ENCODE results near the gene TMEM87B. TPM values are rescaled to one million over a fixed set of nuclear protein-coding genes. Genes with fewer than 3 reads are reported as not detected.
A peak's percentile ranks its signal among the peaks of the same experiment; 100 is the strongest.
"Not testable (repeated sequence)": the region's sequence is repeated elsewhere in the genome, so short reads cannot be mapped to it uniquely, and the experiment has no call there.

The TMEM87B gene
- total RNA-seq, 1 donor: 33.7 TPM

GRCh38 chr2:112137516-112138158 is 82.6 kb downstream of the TMEM87B start:
- Histone ChIP-seq H2AFZ (ENCODE audit: low read length) (peak overlapping the region; percentile 77), H3K27ac (ENCODE audit: low read depth, low read length) (peak overlapping the region; percentile 75), H3K4me2 (ENCODE audit: insufficient read depth, low read length) (peak overlapping the region; percentile 86), H4K20me1 (ENCODE audit: insufficient read depth, low read length) (no peaks in the 10 kb centered on the region), H3K4me3 (ENCODE audit: insufficient read depth, low read length) (peak overlapping the region; percentile 72), H3K36me3 (ENCODE audit: insufficient read depth, low read length) (no peaks in the 10 kb centered on the region), H3K4me1 (ENCODE audit: insufficient read depth, low read length) (peaks cover 5% of the 10 kb centered on the region), H3K9me3 (ENCODE audit: low read depth, low read length) (no peaks in the 10 kb centered on the region), H3K79me2 (ENCODE audit: insufficient read depth, low read length) (no peaks in the 10 kb centered on the region), H3K27me3 (ENCODE audit: insufficient read depth, low read length) (no peaks in the 10 kb centered on the region)
- peak; percentile 93 for DNase-seq (ENCODE audit: insufficient read length, low spot score, missing footprints)
- TF ChIP-seq CTCF (IDR thresholded peaks at IDR 0.05; ENCODE audit: extremely low read depth, low read depth, low read length): no peak

GRCh38 chr2:112138159-112139032 is 83.3 kb downstream of the TMEM87B start, which contains the start of gene FBLN7:
FBLN7 (plus strand) TSS chr2:112138385; CDS start chr2:112138656, 271 bp downstream.
- TF ChIP-seq CTCF (IDR thresholded peaks at IDR 0.05; ENCODE audit: extremely low read depth, low read depth, low read length): no peak
- Histone ChIP-seq H3K4me1 (ENCODE audit: insufficient read depth, low read length) (peaks cover 5% of the 10 kb centered on the region), H3K9me3 (ENCODE audit: low read depth, low read length) (no peaks in the 10 kb centered on the region), H3K27me3 (ENCODE audit: insufficient read depth, low read length) (no peaks in the 10 kb centered on the region), H3K79me2 (ENCODE audit: insufficient read depth, low read length) (no peaks in the 10 kb centered on the region), H3K4me2 (ENCODE audit: insufficient read depth, low read length) (peak within 1 kb of the TSS; percentile 86), H4K20me1 (ENCODE audit: insufficient read depth, low read length) (no peaks in the 10 kb centered on the region), H3K36me3 (ENCODE audit: insufficient read depth, low read length) (no peaks in the 10 kb centered on the region), H3K27ac (ENCODE audit: low read depth, low read length) (peak within 1 kb of the TSS; percentile 75), H3K4me3 (ENCODE audit: insufficient read depth, low read length) (peak within 1 kb of the TSS; percentile 72), H2AFZ (ENCODE audit: low read length) (peak within 1 kb of the TSS; percentile 77)
- DNase-seq (ENCODE audit: insufficient read length, low spot score, missing footprints): peak; percentile 89

DNA sequence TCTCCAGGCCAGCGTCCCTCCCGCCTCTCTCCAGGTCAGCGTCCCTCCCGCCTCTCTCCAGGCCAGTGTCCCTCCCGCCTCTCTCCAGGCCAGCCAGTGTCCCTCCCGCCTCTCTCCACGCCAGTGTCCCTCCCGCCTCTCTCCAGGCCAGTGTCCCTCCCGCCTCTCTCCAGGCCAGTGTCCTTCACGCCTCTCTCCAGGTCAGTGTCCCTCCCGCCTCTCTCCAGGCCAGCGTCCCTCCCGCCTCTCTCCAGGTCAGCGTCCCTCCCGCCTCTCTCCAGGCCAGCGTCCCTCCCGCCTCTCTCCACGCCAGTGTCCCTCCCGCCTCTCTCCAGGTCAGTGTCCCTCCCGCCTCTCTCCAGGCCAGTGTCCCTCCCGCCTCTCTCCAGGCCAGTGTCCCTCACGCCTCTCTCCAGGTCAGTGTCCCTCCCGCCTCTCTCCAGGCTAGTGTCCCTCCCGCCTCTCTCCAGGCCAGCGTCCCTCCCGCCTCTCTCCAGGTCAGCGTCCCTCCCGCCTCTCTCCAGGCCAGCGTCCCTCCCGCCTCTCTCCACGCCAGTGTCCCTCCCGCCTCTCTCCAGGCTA is 84.1 kb downstream of the TMEM87B start:
- H3K27ac ChIP-seq (ENCODE audit: low read depth, low read length); H2AFZ ChIP-seq (ENCODE audit: low read length); H4K20me1 ChIP-seq (ENCODE audit: insufficient read depth, low read length); H3K4me1 ChIP-seq (ENCODE audit: insufficient read depth, low read length); DNase-seq (ENCODE audit: insufficient read length, low spot score, missing footprints); H3K36me3 ChIP-seq (ENCODE audit: insufficient read depth, low read length); H3K79me2 ChIP-seq (ENCODE audit: insufficient read depth, low read length); H3K27me3 ChIP-seq (ENCODE audit: insufficient read depth, low read length); H3K9me3 ChIP-seq (ENCODE audit: low read depth, low read length): not testable (repeated sequence)
- H3K4me3 ChIP-seq (ENCODE audit: insufficient read depth, low read length): peak overlapping the region; percentile 72
- H3K4me2 ChIP-seq (ENCODE audit: insufficient read depth, low read length): peak overlapping the region; percentile 86

DNA sequence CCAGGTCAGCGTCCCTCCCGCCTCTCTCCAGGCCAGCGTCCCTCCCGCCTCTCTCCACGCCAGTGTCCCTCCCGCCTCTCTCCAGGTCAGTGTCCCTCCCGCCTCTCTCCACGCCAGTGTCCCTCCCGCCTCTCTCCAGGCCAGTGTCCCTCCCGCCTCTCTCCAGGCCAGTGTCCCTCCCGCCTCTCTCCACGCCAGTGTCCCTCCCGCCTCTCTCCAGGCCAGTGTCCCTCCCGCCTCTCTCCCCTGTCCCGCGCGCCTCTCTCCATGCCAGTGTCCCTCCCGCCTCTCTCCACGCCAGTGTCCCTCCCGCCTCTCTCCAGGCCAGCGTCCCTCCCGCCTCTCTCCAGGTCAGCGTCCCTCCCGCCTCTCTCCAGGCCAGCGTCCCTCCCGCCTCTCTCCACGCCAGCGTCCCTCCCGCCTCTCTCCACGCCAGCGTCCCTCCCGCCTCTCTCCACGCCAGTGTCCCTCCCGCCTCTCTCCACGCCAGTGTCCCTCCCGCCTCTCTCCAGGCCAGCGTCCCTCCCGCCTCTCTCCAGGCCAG is 84.7 kb downstream of the TMEM87B start:
- H3K4me2 ChIP-seq (ENCODE audit: insufficient read depth, low read length): peak overlapping the region; percentile 47
- H3K9me3 ChIP-seq (ENCODE audit: low read depth, low read length); H3K79me2 ChIP-seq (ENCODE audit: insufficient read depth, low read length); H3K4me1 ChIP-seq (ENCODE audit: insufficient read depth, low read length); H3K36me3 ChIP-seq (ENCODE audit: insufficient read depth, low read length); H3K27ac ChIP-seq (ENCODE audit: low read depth, low read length); H3K27me3 ChIP-seq (ENCODE audit: insufficient read depth, low read length); H4K20me1 ChIP-seq (ENCODE audit: insufficient read depth, low read length); DNase-seq (ENCODE audit: insufficient read length, low spot score, missing footprints); H2AFZ ChIP-seq (ENCODE audit: low read length): not testable (repeated sequence)
- H3K4me3 ChIP-seq (ENCODE audit: insufficient read depth, low read length): peak overlapping the region; percentile 69
